PC-3 (cell line): Measurements from ENCODE around the gene CHPF2. TPM values are rescaled to one million over a fixed set of nuclear protein-coding genes. Genes with fewer than 3 reads are reported as not detected.

ENCODE experiments used
- total RNA-seq: library from RNA; depleted of rRNA; stranded (reverse); fragments of >200 nt; gene quantifications from 2 replicates; pipeline ENCODE4 v1.2.3, GENCODE V29; 2014; rRNA removed

Gene CHPF2
- total RNA-seq, 1 experiment from 2014 or later = 30.1 TPM

Other genes with a start within 250 kb of the CHPF2 start
- gene NOS3, start 241.5 kb upstream of the CHPF2 start, total RNA-seq = 0.66 and 2.5 TPM in 2 replicates
- 1.2 and 1.3 TPM in 2 replicates for gene ATG9B, start 208.0 kb upstream of the CHPF2 start, total RNA-seq
- 58.4 and 95.7 TPM in 2 replicates for gene ABCB8, start 204.0 kb upstream of the CHPF2 start, total RNA-seq
- gene ASIC3, start 184.0 kb upstream of the CHPF2 start, total RNA-seq = 1.7 and 2.6 TPM in 2 replicates
- gene CDK5, start 174.6 kb upstream of the CHPF2 start, total RNA-seq = 30.6 and 40.1 TPM in 2 replicates
- gene SLC4A2, start 172.9 kb upstream of the CHPF2 start, total RNA-seq = 267 and 284 TPM in 2 replicates
- 163 and 211 TPM in 2 replicates for gene FASTK, start 151.7 kb upstream of the CHPF2 start, total RNA-seq
- 52.1 and 71.6 TPM in 2 replicates for gene TMUB1, start 149.0 kb upstream of the CHPF2 start, total RNA-seq
- gene AGAP3, start 146.0 kb upstream of the CHPF2 start, total RNA-seq = 53.5 and 88.2 TPM in 2 replicates
- not detected in 2 replicates for gene GBX1, start 64.8 kb upstream of the CHPF2 start, total RNA-seq
- gene ASB10, start 45.2 kb upstream of the CHPF2 start, total RNA-seq = not detected in 2 replicates
- gene H2BK1, start 22.0 kb upstream of the CHPF2 start, total RNA-seq = not detected in 2 replicates
- 55.5 and 75.0 TPM in 2 replicates for gene ABCF2, start 5.3 kb upstream of the CHPF2 start, total RNA-seq
- 8.6 and 9.1 TPM in 2 replicates for gene SMARCD3, start 16.2 kb downstream of the CHPF2 start, total RNA-seq
- gene NUB1, start 109.3 kb downstream of the CHPF2 start, total RNA-seq = 40.1 and 47.0 TPM in 2 replicates
- not detected in 2 replicates for gene WDR86, start 177.6 kb downstream of the CHPF2 start, total RNA-seq
- gene CRYGN, start 207.7 kb downstream of the CHPF2 start, total RNA-seq = 0.11 TPM in 1 of 2 replicates, not detected in the other